DOHH2 (cell line): Measurements from ENCODE around the gene TJP2.

Experiments
- H3F3A ChIP-seq: fragments of 200-600 bp; sonication (generic), shearing (Covaris generic); 2 replicates; pipeline ENCODE4 v1.6.0; 2016; ENCODE audit warnings: antibody characterized with exemption, mild to moderate bottlenecking; ENCODE audit not compliant: control insufficient read depth, insufficient read depth
- H3K27ac ChIP-seq: fragments of 200-600 bp; sonication (generic); 2 replicates; pipeline ENCODE4 v1.5.1; 2014; ENCODE audit warnings: low read depth, mild to moderate bottlenecking, low read length, moderate library complexity
- H3K27me3 ChIP-seq: fragments of 200-600 bp; sonication (generic); 2 replicates; pipeline ENCODE4 v1.6.1; 2014; ENCODE audit warnings: mild to moderate bottlenecking, low read length, mixed read lengths; ENCODE audit not compliant: control insufficient read depth
- H3K36me3 ChIP-seq: fragments of 200-600 bp; sonication (generic); 2 replicates; pipeline ENCODE4 v1.6.1; 2014; ENCODE audit warnings: mild to moderate bottlenecking, low read length, moderate library complexity, mixed read lengths; ENCODE audit not compliant: control insufficient read depth
- H3K4me1 ChIP-seq: fragments of 200-600 bp; sonication (generic); 2 replicates; pipeline ENCODE4 v1.6.1; 2014; ENCODE audit warnings: mild to moderate bottlenecking, low read length, mixed read lengths; ENCODE audit not compliant: control insufficient read depth
- H3K4me2 ChIP-seq: fragments of 200-600 bp; sonication (generic); 2 replicates; pipeline ENCODE4 v1.6.0; 2014; ENCODE audit warnings: mild to moderate bottlenecking, low read length, moderate library complexity
- H3K4me3 ChIP-seq: fragments of 200-600 bp; sonication (generic); 2 replicates; pipeline ENCODE4 v1.5.1; 2014; ENCODE audit warnings: mild to moderate bottlenecking, low read length, mixed read lengths
- H3K79me2 ChIP-seq: fragments of 200-600 bp; sonication (generic); 2 replicates; pipeline ENCODE4 v1.6.1; 2014; ENCODE audit warnings: mild to moderate bottlenecking, low read length, mixed read lengths; ENCODE audit not compliant: control insufficient read depth
- H3K9me2 ChIP-seq: fragments of 200-600 bp; sonication (generic); replicated peaks from 2 replicates; pipeline ENCODE4 v1.6.1; 2014; ENCODE audit warnings: mild to moderate bottlenecking, low read length, mixed read lengths; ENCODE audit not compliant: control insufficient read depth
- H3K9me3 ChIP-seq: fragments of 200-600 bp; sonication (generic); 2 replicates; pipeline ENCODE4 v1.6.1; 2014; ENCODE audit warnings: antibody characterized with exemption, low read length, mixed read lengths; ENCODE audit not compliant: control insufficient read depth, insufficient read depth
- H4K20me1 ChIP-seq: fragments of 200-600 bp; sonication (generic); 2 replicates; pipeline ENCODE4 v1.6.0; 2014; ENCODE audit warnings: low read depth, mild to moderate bottlenecking, antibody characterized with exemption, low read length, moderate library complexity; ENCODE audit not compliant: control insufficient read depth, insufficient read depth
- EZH2phosphoT487 ChIP-seq: fragments of 200-600 bp; sonication (generic); IDR thresholded peaks from 2 replicates; pipeline ENCODE4 v1.6.1; 2017; ENCODE audit warnings: borderline replicate concordance, mild to moderate bottlenecking, antibody characterized with exemption, low read length, moderate library complexity, mixed read lengths
- TF ChIP-seq, protein P1 (sequence below): fragments of 200-600 bp; sonication (generic); IDR thresholded peaks from one replicate; pipeline ENCODE4 v1.5.1; 2014; ENCODE audit warnings: antibody characterized with exemption, mild to moderate bottlenecking, low read depth, low read length; ENCODE audit not compliant: poor library complexity, severe bottlenecking

Gene TJP2

DNA sequence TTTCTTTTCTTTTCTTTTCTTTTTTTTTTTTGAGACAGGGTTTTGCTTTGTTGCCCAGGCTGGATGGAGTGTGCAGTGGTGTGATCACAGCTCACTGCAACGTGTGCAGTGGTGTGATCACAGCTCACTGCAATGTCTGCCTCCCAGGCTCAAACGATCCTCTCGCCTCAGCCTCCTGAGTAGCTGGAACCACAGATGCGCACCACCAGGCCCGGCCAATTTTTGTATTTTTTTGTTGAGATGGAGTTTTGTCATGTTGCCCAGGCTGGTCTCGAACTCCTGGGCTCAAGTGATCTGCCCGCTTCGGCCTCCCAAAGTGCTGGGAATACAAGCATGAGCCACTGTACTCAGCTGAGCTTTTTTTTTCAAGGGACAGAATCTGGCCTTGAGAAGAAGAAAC, 36.8 kb upstream of the TJP2 start:
- Histone ChIP-seq H3K36me3 (no peaks in the 10 kb centered on the region), H3K27me3 (no peaks in the 10 kb centered on the region), H3F3A (no peaks in the 10 kb centered on the region), H3K27ac (no peak overlapping the region), H3K9me2 (no peaks in the 10 kb centered on the region), H3K9me3 (no peaks in the 10 kb centered on the region), H3K79me2 (no peaks in the 10 kb centered on the region), H4K20me1 (no peaks in the 10 kb centered on the region), H3K4me2 (no peak overlapping the region), H3K4me3 (no peak overlapping the region), H3K4me1 (no peaks in the 10 kb centered on the region)
- TF ChIP-seq EZH2phosphoT487, result no peak
- TF ChIP-seq, protein P1, sequence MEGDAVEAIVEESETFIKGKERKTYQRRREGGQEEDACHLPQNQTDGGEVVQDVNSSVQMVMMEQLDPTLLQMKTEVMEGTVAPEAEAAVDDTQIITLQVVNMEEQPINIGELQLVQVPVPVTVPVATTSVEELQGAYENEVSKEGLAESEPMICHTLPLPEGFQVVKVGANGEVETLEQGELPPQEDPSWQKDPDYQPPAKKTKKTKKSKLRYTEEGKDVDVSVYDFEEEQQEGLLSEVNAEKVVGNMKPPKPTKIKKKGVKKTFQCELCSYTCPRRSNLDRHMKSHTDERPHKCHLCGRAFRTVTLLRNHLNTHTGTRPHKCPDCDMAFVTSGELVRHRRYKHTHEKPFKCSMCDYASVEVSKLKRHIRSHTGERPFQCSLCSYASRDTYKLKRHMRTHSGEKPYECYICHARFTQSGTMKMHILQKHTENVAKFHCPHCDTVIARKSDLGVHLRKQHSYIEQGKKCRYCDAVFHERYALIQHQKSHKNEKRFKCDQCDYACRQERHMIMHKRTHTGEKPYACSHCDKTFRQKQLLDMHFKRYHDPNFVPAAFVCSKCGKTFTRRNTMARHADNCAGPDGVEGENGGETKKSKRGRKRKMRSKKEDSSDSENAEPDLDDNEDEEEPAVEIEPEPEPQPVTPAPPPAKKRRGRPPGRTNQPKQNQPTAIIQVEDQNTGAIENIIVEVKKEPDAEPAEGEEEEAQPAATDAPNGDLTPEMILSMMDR, result no peak

GRCh38 chr9:69139596-69139995, 34.5 kb upstream of the TJP2 start:
- Histone ChIP-seq H3K4me3 (no peak overlapping the region), H3K9me3 (no peaks in the 10 kb centered on the region), H3K4me1 (no peaks in the 10 kb centered on the region), H3K27me3 (no peaks in the 10 kb centered on the region), H3K9me2 (no peaks in the 10 kb centered on the region), H3K4me2 (no peak overlapping the region), H3F3A (no peaks in the 10 kb centered on the region), H3K27ac (no peak overlapping the region), H3K36me3 (no peaks in the 10 kb centered on the region), H4K20me1 (no peaks in the 10 kb centered on the region), H3K79me2 (no peaks in the 10 kb centered on the region)
- TF ChIP-seq, protein P1, result no peak
- no peak for TF ChIP-seq EZH2phosphoT487

DNA sequence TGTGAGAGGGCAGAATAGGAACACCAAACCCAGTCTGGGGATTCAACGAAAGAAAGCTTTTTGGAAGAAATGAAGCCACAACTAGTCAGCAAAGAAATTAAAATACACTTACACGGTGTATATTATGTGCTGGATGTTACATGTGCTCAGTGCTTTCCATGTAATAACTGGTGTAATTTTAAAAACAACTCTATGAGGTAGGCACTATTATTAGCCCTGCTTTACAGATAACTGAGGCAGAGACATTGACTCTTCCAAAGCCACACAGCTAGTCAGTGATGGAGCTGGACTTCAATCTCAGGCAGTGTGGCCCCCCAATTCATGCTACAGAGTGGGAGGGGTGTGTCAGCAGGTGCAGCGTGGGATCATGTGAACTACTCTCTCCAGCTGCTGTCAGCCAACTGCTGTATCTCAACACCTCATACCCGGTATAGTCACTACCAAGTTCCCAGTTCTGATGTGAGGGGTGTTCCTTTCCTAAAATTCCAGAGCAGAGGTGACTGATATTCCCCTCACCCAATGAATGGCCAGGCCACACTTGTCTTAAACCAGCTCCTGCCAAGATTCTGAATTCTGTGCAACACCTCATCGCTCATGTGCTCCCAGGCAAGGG, 33.8 kb upstream of the TJP2 start:
- TF ChIP-seq EZH2phosphoT487, result no peak
- TF ChIP-seq, protein P1, result no peak
- H4K20me1 ChIP-seq, result no peaks in the 10 kb centered on the region
- no peaks in the 10 kb centered on the region for H3F3A ChIP-seq
- no peaks in the 10 kb centered on the region for H3K79me2 ChIP-seq
- H3K36me3 ChIP-seq, result no peaks in the 10 kb centered on the region
- H3K4me2 ChIP-seq, result no peak overlapping the region
- no peak overlapping the region for H3K27ac ChIP-seq
- no peaks in the 10 kb centered on the region for H3K27me3 ChIP-seq
- H3K4me1 ChIP-seq, result no peaks in the 10 kb centered on the region
- no peaks in the 10 kb centered on the region for H3K9me3 ChIP-seq
- no peaks in the 10 kb centered on the region for H3K9me2 ChIP-seq
- no peak overlapping the region for H3K4me3 ChIP-seq
